GM12878 (cell line): ENCODE measurements around the gene TCEANC. TPM values are rescaled to one million over a fixed set of nuclear protein-coding genes. Genes with fewer than 3 reads are reported as not detected.
"Not testable (repeated sequence)": the region's sequence is repeated elsewhere in the genome, so short reads cannot be mapped to it uniquely, and the experiment has no call there.

ENCODE experiments used
- ATAC-seq: fragments of 200-7000 bp; cut with Tn5 transposase; 3 replicates; pipeline ENCODE4 v1.9.1; 2020; ENCODE audit warnings: mild to moderate bottlenecking, moderate library complexity
- BruUV-seq: library from RNA; stranded (reverse); fragments of 400-500 nt; replicated peaks from 2 replicates; lab custom pipeline; 2021; lab: Mats Ljungman, UMichigan
- CTCF ChIA-PET: fragments of 300-600 bp; sonication (Branson Sonifier 250); formaldehyde crosslinking; extraction: SDS; loops from one replicate; lab custom pipeline; 2021; ENCODE audit warnings: inconsistent platforms; lab: Yijun Ruan, JAX
- POLR2A ChIA-PET: fragments of 350-600 bp; formaldehyde crosslinking; extraction: SDS; loops from one replicate; lab custom pipeline; 2021; ENCODE audit warnings: inconsistent platforms; lab: Charles Lee
- RAD21 ChIA-PET: fragments of 300-600 bp; sonication (Branson Sonifier 250); formaldehyde crosslinking; loops from one replicate; lab custom pipeline; 2023; ENCODE audit warnings: antibody characterized with exemption; ENCODE audit not compliant: unreplicated experiment; lab: Charles Lee
- SMC1A ChIA-PET: fragments of 300-600 bp; sonication (Branson Sonifier 250); formaldehyde crosslinking; loops from one replicate; lab custom pipeline; 2023; ENCODE audit not compliant: unreplicated experiment, uncharacterized antibody; lab: Charles Lee
- DNase-seq: peaks from one replicate; pipeline ENCODE4 v3.0.0-alpha.2; 2011; ENCODE audit warnings: low read depth, low spot score
- FAIRE-seq: peaks from 3 replicates; lab custom pipeline; 2011; peaks lifted over from hg19 to GRCh38; lab: Jason Lieb, UNC
- H2AFZ ChIP-seq: 2 replicates; pipeline ENCODE4 v1.6.0; 2011; ENCODE audit warnings: low read depth, low read length, control low read depth; ENCODE audit not compliant: control insufficient read depth
- H3K27ac ChIP-seq: 2 replicates; pipeline ENCODE4 v1.5.1; 2011; ENCODE audit warnings: control low read depth; ENCODE audit not compliant: control insufficient read depth, insufficient read depth
- H3K27me3 ChIP-seq, 2 experiments: replicated peaks in 1 of 2; 2 replicates each; pipeline versions ENCODE4 v1.6.0 to v1.6.1; 2011; ENCODE audit warnings: low read length in 1 of 2; ENCODE audit not compliant: control insufficient read depth in 2 of 2, insufficient read depth in 2 of 2
- H3K36me3 ChIP-seq, 2 experiments: 2 replicates each; pipeline ENCODE4 v1.5.1; 2011; ENCODE audit warnings: low read length in 1 of 2; ENCODE audit not compliant: control insufficient read depth in 2 of 2, insufficient read depth in 2 of 2
- H3K4me1 ChIP-seq: 2 replicates; pipeline ENCODE4 v1.6.1; 2011; ENCODE audit warnings: mild to moderate bottlenecking, low read length, moderate library complexity, mixed read lengths; ENCODE audit not compliant: control insufficient read depth, insufficient read depth
- H3K4me2 ChIP-seq: 2 replicates; pipeline ENCODE4 v1.6.0; 2011; ENCODE audit warnings: control low read depth; ENCODE audit not compliant: control insufficient read depth, insufficient read depth
- H3K4me3 ChIP-seq: fragments of 200-600 bp; sonication (generic); 2 replicates; pipeline ENCODE4 v1.5.1; 2016
- H3K79me2 ChIP-seq: 2 replicates; pipeline ENCODE4 v1.6.0; 2011; ENCODE audit warnings: low read length; ENCODE audit not compliant: control insufficient read depth, insufficient read depth
- H3K9ac ChIP-seq: 2 replicates; pipeline ENCODE4 v1.8.0; 2011; ENCODE audit warnings: low read length, control low read depth, mixed read lengths; ENCODE audit not compliant: control insufficient read depth, insufficient read depth
- H3K9me3 ChIP-seq: replicated peaks from 3 replicates; pipeline ENCODE4 v1.5.1; 2011; ENCODE audit warnings: mild to moderate bottlenecking, low read length; ENCODE audit not compliant: control insufficient read depth, insufficient read depth
- H4K20me1 ChIP-seq: 2 replicates; pipeline ENCODE4 v1.6.0; 2011; ENCODE audit not compliant: control insufficient read depth, insufficient read depth
- CREM ChIP-seq: IDR thresholded peaks from 2 replicates; pipeline ENCODE4 v1.6.1; 2014; ENCODE audit warnings: antibody characterized with exemption, low read depth
- EGR1 ChIP-seq, 2 experiments: IDR thresholded peaks; 1 replicate in 1 of 2; 2 replicates in 1 of 2; pipeline ENCODE4 v1.6.1; 2011 to 2012; ENCODE audit warnings: low read depth in 2 of 2, low read length in 2 of 2, borderline replicate concordance in 1 of 2, mild to moderate bottlenecking in 1 of 2, moderate library complexity in 1 of 2
- EZH2 ChIP-seq: IDR thresholded peaks from 2 replicates; pipeline ENCODE4 v1.6.1; 2012; ENCODE audit warnings: low read depth, mild to moderate bottlenecking, control low read depth, inconsistent platforms, low read length, borderline replicate concordance; ENCODE audit not compliant: control insufficient read depth
- HDAC2 ChIP-seq: fragments of 200-600 bp; sonication (generic); IDR thresholded peaks from 2 replicates; pipeline ENCODE4 v1.6.1; 2017
- KAT2A ChIP-seq: conservative IDR thresholded peaks from 2 replicates; pipeline ENCODE4 v1.6.1; 2011; ENCODE audit warnings: low read depth, low read length; ENCODE audit not compliant: control insufficient read depth
- MXI1 ChIP-seq: fragments of 150-350 bp; IDR thresholded peaks from 2 replicates; pipeline ENCODE4 v1.6.1; 2011; ENCODE audit warnings: low read depth, mild to moderate bottlenecking, inconsistent platforms, low read length, improper control_type of control experiment
- RFX5 ChIP-seq: IDR thresholded peaks from 2 replicates; pipeline ENCODE4 v1.6.1; 2011; ENCODE audit warnings: low read depth, low read length, improper control_type of control experiment
- SMC3 ChIP-seq: IDR thresholded peaks from 2 replicates; pipeline ENCODE4 v1.6.1; 2011; ENCODE audit warnings: low read length, improper control_type of control experiment, borderline replicate concordance
- SP1 ChIP-seq: IDR thresholded peaks from one replicate; pipeline ENCODE4 v1.6.1; 2011; ENCODE audit warnings: low read depth, low read length
- WGBS: methylation state at CpG from one replicate; pipeline ENCODE4 v1.1.6; 2016; ENCODE audit warnings: low lambda C conversion rate; ENCODE audit not compliant: insufficient replicate concordance, insufficient coverage; ENCODE audit errors: missing lambda C conversion rate; 5-methylcytosine and 5-hydroxymethylcytosine counted together
- in situ Hi-C: fragments of 300-500 bp; cut with MboI; formaldehyde crosslinking; loops from 9 replicates; pipeline ENCODE4 v1.14.3; 2018; ENCODE audit warnings: mixed read lengths
- intact Hi-C: fragments of 100-400 bp; cut with micrococcal nuclease; formaldehyde crosslinking; loops from one replicate; pipeline ENCODE4 v1.14.2; 2022; ENCODE audit not compliant: unreplicated experiment
- polyA plus RNA-seq, 11 experiments: library from polyadenylated mRNA; depleted of rRNA in 4 of 11; unstranded in 6 of 11; stranded (reverse) in 5 of 11; fragments of >200 nt; fragmentation: Nextera tagmentation in 4 of 11; fragmentation: Illumina TruSeq in 1 of 11; extraction: Ambion mirVana in 4 of 11; extraction: Trizol in 1 of 11; gene quantifications; 1 replicate in 1 of 11; 2 replicates in 10 of 11; pipeline versions ENCODE4 v1.2.1 to v1.2.3, GENCODE V29; 2011 to 2016; ENCODE audit warnings: inconsistent platforms in 2 of 11, missing spikeins in 2 of 11, low read depth in 1 of 11
- total RNA-seq, 4 experiments: library from RNA; depleted of rRNA in 3 of 4; stranded (reverse); fragments of >200 nt in 3 of 4; fragmentation: Illumina TruSeq in 1 of 4; extraction: Trizol in 1 of 4; gene quantifications; 2 replicates each; pipeline versions ENCODE4 v1.2.1 to v1.2.3, GENCODE V29; 2013 to 2021
- TF ChIP-seq, protein P1 (sequence below): fragments of 450-650 bp; IDR thresholded peaks from 2 replicates; pipeline ENCODE4 v1.6.1; 2017; ENCODE audit warnings: borderline replicate concordance
- TF ChIP-seq, protein P2 (sequence below): fragments of 450-650 bp; IDR thresholded peaks from 2 replicates; pipeline ENCODE4 v1.6.1; 2014; ENCODE audit warnings: mild to moderate bottlenecking

TCEANC gene
- total and polyA plus RNA-seq, 10 of the 15 experiments (the other 5 are each of a cell fraction or from before 2014, with no cell fraction given), result 1.1 to 4.9 (median 2.9) TPM

GRCh38 chrX:13638826-13639225 lies 14.1 kb upstream of the TCEANC start:
- no peak for ATAC-seq
- H3K4me3 ChIP-seq, result no peak overlapping the region
- TF ChIP-seq, protein P1, sequence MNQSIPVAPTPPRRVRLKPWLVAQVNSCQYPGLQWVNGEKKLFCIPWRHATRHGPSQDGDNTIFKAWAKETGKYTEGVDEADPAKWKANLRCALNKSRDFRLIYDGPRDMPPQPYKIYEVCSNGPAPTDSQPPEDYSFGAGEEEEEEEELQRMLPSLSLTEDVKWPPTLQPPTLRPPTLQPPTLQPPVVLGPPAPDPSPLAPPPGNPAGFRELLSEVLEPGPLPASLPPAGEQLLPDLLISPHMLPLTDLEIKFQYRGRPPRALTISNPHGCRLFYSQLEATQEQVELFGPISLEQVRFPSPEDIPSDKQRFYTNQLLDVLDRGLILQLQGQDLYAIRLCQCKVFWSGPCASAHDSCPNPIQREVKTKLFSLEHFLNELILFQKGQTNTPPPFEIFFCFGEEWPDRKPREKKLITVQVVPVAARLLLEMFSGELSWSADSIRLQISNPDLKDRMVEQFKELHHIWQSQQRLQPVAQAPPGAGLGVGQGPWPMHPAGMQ, result no peak
- no peak for TF ChIP-seq SMC3
- TF ChIP-seq RFX5, result no peak
- TF ChIP-seq EGR1 (IDR thresholded peaks at IDR 0.05; ENCODE audit: borderline replicate concordance in 1 of 2, low read depth in 2 of 2, low read length in 2 of 2), result no peak
- TF ChIP-seq SP1, result no peak
- TF ChIP-seq KAT2A, result no peak
- TF ChIP-seq EZH2, result no peak
- no peak for TF ChIP-seq HDAC2
- TF ChIP-seq MXI1, result no peak
- no peak for TF ChIP-seq CREM
- TF ChIP-seq, protein P2, sequence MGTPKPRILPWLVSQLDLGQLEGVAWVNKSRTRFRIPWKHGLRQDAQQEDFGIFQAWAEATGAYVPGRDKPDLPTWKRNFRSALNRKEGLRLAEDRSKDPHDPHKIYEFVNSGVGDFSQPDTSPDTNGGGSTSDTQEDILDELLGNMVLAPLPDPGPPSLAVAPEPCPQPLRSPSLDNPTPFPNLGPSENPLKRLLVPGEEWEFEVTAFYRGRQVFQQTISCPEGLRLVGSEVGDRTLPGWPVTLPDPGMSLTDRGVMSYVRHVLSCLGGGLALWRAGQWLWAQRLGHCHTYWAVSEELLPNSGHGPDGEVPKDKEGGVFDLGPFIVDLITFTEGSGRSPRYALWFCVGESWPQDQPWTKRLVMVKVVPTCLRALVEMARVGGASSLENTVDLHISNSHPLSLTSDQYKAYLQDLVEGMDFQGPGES, result no peak
- TF ChIP-seq, all 136 proteins: peak for 0
- in situ Hi-C loops, result loop anchor here (5.0 kb wide), 1 partner anchor 122 kb away; no protein-coding TSS in a partner anchor
- Histone ChIP-seq H3K79me2 (no peaks in the 10 kb centered on the region), H3K27ac (no peak overlapping the region), H2AFZ (no peak overlapping the region), H3K36me3 (no peaks in the 10 kb centered on the region), H4K20me1 (no peaks in the 10 kb centered on the region), H3K4me2 (no peak overlapping the region), H3K27me3 (no peaks in the 10 kb centered on the region; a peak in 1 of 4 replicates), H3K9me3 (peaks cover 10% of the 10 kb centered on the region), H3K9ac (no peak overlapping the region), H3K4me1 (no peaks in the 10 kb centered on the region)
- CTCF ChIA-PET, result no interaction called here
- POLR2A ChIA-PET, result no interaction called here
- no TSS peak for BruUV-seq
- DNase-seq (no peak), FAIRE-seq (no peak)
- intact Hi-C loops, result no loop called here
- SMC1A ChIA-PET, result no interaction called here
- WGBS, result 15% methylated on average over 3 of the region's 3 CpGs
- RAD21 ChIA-PET, result no interaction called here

DNA sequence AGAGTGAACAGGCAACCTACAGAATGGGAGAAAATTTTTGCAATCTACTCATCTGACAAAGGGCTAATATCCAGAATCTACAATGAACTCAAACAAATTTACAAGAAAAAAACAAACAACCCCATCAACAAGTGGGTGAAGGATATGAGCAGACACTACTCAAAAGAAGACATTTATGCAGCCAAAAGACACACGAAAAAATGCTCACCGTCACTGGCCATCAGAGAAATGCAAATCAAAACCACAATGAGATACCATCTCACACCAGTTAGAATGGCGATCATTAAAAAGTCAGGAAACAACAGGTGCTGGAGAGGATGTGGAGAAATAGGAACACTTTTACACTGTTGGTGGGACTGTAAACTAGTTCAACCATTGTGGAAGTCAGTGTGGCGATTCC lies 11.3 kb upstream of the TCEANC start:
- H3K36me3 ChIP-seq, H4K20me1 ChIP-seq, FAIRE-seq, H3K79me2 ChIP-seq, H3K4me1 ChIP-seq, DNase-seq, H3K4me3 ChIP-seq, BruUV-seq, POLR2A ChIA-PET, H3K4me2 ChIP-seq, H3K9me3 ChIP-seq, RAD21 ChIA-PET, ATAC-seq, H2AFZ ChIP-seq, H3K9ac ChIP-seq, H3K27me3 ChIP-seq, intact Hi-C loops, H3K27ac ChIP-seq, SMC1A ChIA-PET, CTCF ChIA-PET: not testable (repeated sequence)
- in situ Hi-C loops, result loop anchor here (10.0 kb wide), 1 partner anchor 537 kb away; no protein-coding TSS in a partner anchor
- WGBS, result 0% methylated on average over 2 of the region's 4 CpGs
